Esophagus squamous epithelium (tissue), 4 donors: ENCODE data around the gene PLCD4.

Source experiments
- CTCF ChIP-seq, 6 experiments: fragments of 450-650 bp in 4 of 6; fragments of 200-600 bp in 2 of 6; sonication (generic) in 2 of 6; IDR thresholded peaks; one replicate each; pipeline ENCODE4 v1.5.1; 2016 to 2019; ENCODE audit warnings: antibody characterized with exemption in 6 of 6, mild to moderate bottlenecking in 4 of 6, moderate library complexity in 4 of 6
- POLR2A ChIP-seq, 4 donors: fragments of 450-650 bp; IDR thresholded peaks; one replicate each; pipeline ENCODE4 v1.6.1; 2017; ENCODE audit warnings: antibody characterized with exemption in 4 of 4, mild to moderate bottlenecking in 4 of 4, moderate library complexity in 3 of 4

GRCh38 chr2:218663901-218664300 lies 56.2 kb downstream of the PLCD4 start:
- TF ChIP-seq POLR2A (IDR thresholded peaks at IDR 0.05) (no peak), CTCF (IDR thresholded peaks at IDR 0.05) (no peak)
